Smooth muscle cell (in vitro differentiated cells): Measurements from ENCODE around the gene FAU. TPM values are rescaled to one million over a fixed set of nuclear protein-coding genes. Genes with fewer than 3 reads are reported as not detected.
A peak's percentile ranks its signal among the peaks of the same experiment; 100 is the strongest.

ENCODE experiments used
- DNase-seq: peaks from one replicate; lab custom pipeline; 2025; ENCODE audit not compliant: unreplicated experiment; lab: John Stamatoyannopoulos, UW
- H2AFZ ChIP-seq: fragments of 200-600 bp; sonication (generic); 2 replicates; pipeline ENCODE4 v1.6.0; 2016; ENCODE audit warnings: antibody characterized with exemption, low read depth, mild to moderate bottlenecking
- H3F3A ChIP-seq: fragments of 200-600 bp; sonication (generic); 2 replicates; pipeline ENCODE4 v1.6.0; 2017; ENCODE audit warnings: antibody characterized with exemption, low read depth
- H3K27ac ChIP-seq: fragments of 200-600 bp; sonication (generic); 2 replicates; pipeline ENCODE4 v1.5.1; 2016; ENCODE audit warnings: low read depth, mild to moderate bottlenecking
- H3K27me3 ChIP-seq: fragments of 200-600 bp; sonication (generic); 2 replicates; pipeline ENCODE4 v1.6.1; 2016; ENCODE audit warnings: low read depth, mild to moderate bottlenecking
- H3K36me3 ChIP-seq: fragments of 200-600 bp; sonication (generic); 2 replicates; pipeline ENCODE4 v1.5.1; 2016; ENCODE audit warnings: low read depth
- H3K4me1 ChIP-seq: fragments of 200-600 bp; sonication (generic); 2 replicates; pipeline ENCODE4 v1.5.1; 2016; ENCODE audit warnings: low read depth
- H3K4me2 ChIP-seq: fragments of 200-600 bp; sonication (generic); 2 replicates; pipeline ENCODE4 v1.6.0; 2016; ENCODE audit warnings: mild to moderate bottlenecking
- H3K4me3 ChIP-seq: fragments of 200-600 bp; sonication (generic); 2 replicates; pipeline ENCODE4 v1.5.1; 2016; ENCODE audit warnings: mild to moderate bottlenecking
- H3K79me2 ChIP-seq: fragments of 200-600 bp; sonication (generic); 2 replicates; pipeline ENCODE4 v1.6.0; 2016; ENCODE audit warnings: low read depth, mild to moderate bottlenecking
- H3K9ac ChIP-seq: fragments of 200-600 bp; sonication (generic); 2 replicates; pipeline ENCODE4 v1.6.0; 2016; ENCODE audit warnings: low read depth
- H3K9me3 ChIP-seq: fragments of 200-600 bp; sonication (generic); replicated peaks from 2 replicates; pipeline ENCODE4 v1.5.1; 2016; ENCODE audit warnings: low read depth
- H4K20me1 ChIP-seq: fragments of 200-600 bp; sonication (generic); 2 replicates; pipeline ENCODE4 v1.6.0; 2016; ENCODE audit warnings: low read depth
- WGBS: methylation state at CpG from one replicate; pipeline ENCODE4 v1.1.7; 2016; ENCODE audit warnings: low lambda C conversion rate; 5-methylcytosine and 5-hydroxymethylcytosine counted together
- polyA plus RNA-seq: library from polyadenylated mRNA; unstranded; fragments of >200 nt; fragmentation: Nextera tagmentation; extraction: Ambion mirVana; gene quantifications from 2 replicates; pipeline ENCODE4 v1.2.1, GENCODE V29; 2016
- total RNA-seq: library from RNA; depleted of rRNA; stranded (reverse); fragments of >200 nt; gene quantifications from 2 replicates; pipeline ENCODE4 v1.2.3, GENCODE V29; 2014
- TF ChIP-seq, protein P1 (sequence below): fragments of 200-600 bp; sonication (generic); IDR thresholded peaks from 2 replicates; pipeline ENCODE4 v1.5.1; 2017; ENCODE audit warnings: borderline replicate concordance, mild to moderate bottlenecking, antibody characterized with exemption; ENCODE audit not compliant: insufficient read depth, poor library complexity, severe bottlenecking

Gene FAU
- total and polyA plus RNA-seq, 2 experiments from 2014 or later = 509 to 537 TPM

GRCh38 chr11:65083134-65083833 is 38.6 kb downstream of the FAU start:
- no peaks in the 10 kb centered on the region for H3K9me3 ChIP-seq
- peaks cover 11% of the 10 kb centered on the region for H3K4me1 ChIP-seq
- H3K36me3 ChIP-seq = no peaks in the 10 kb centered on the region
- no peak for DNase-seq
- no peak overlapping the region for H3K27ac ChIP-seq
- H3K4me3 ChIP-seq = peak overlapping the region; percentile 81
- WGBS = 7% methylated on average over 12 of the region's 13 CpGs
- peak overlapping the region; percentile 94 for H3K9ac ChIP-seq
- H3F3A ChIP-seq = no peaks in the 10 kb centered on the region
- peak overlapping the region; percentile 82 for H3K4me2 ChIP-seq
- H2AFZ ChIP-seq = peak overlapping the region; percentile 92
- H4K20me1 ChIP-seq = no peaks in the 10 kb centered on the region
- TF ChIP-seq, protein P1, sequence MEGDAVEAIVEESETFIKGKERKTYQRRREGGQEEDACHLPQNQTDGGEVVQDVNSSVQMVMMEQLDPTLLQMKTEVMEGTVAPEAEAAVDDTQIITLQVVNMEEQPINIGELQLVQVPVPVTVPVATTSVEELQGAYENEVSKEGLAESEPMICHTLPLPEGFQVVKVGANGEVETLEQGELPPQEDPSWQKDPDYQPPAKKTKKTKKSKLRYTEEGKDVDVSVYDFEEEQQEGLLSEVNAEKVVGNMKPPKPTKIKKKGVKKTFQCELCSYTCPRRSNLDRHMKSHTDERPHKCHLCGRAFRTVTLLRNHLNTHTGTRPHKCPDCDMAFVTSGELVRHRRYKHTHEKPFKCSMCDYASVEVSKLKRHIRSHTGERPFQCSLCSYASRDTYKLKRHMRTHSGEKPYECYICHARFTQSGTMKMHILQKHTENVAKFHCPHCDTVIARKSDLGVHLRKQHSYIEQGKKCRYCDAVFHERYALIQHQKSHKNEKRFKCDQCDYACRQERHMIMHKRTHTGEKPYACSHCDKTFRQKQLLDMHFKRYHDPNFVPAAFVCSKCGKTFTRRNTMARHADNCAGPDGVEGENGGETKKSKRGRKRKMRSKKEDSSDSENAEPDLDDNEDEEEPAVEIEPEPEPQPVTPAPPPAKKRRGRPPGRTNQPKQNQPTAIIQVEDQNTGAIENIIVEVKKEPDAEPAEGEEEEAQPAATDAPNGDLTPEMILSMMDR = no peak
- H3K79me2 ChIP-seq = peaks cover 32% of the 10 kb centered on the region
- no peaks in the 10 kb centered on the region for H3K27me3 ChIP-seq

DNA sequence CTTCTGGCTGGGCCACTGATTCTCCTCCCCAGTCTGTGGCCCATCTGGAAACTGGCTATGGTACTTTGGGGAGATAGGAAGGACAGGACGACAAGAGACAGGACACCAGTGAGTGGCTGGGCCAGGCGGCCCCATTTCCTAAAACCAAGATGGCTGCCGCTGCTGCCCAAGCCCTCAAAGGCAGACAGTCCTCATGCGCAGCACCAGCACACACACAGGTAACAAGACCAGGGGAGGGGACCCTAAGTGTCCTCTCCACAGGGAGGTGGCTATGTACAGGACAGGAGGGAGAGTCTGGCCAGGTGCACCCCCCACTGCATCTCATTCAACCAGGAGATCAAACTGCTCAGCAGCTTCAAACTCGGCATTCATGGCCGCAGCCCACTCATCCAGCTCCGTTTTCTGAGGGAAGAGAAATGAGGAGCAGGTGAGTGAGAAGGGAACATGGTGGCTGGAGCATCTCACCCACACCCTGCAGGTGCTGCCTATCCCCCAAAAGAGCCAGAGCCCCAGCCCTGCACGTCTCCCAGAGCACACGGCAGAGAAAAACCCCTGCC is 43.1 kb downstream of the FAU start:
- H2AFZ ChIP-seq = no peak overlapping the region
- H3K79me2 ChIP-seq = peaks cover 19% of the 10 kb centered on the region
- H3K9ac ChIP-seq = no peak overlapping the region

DNA sequence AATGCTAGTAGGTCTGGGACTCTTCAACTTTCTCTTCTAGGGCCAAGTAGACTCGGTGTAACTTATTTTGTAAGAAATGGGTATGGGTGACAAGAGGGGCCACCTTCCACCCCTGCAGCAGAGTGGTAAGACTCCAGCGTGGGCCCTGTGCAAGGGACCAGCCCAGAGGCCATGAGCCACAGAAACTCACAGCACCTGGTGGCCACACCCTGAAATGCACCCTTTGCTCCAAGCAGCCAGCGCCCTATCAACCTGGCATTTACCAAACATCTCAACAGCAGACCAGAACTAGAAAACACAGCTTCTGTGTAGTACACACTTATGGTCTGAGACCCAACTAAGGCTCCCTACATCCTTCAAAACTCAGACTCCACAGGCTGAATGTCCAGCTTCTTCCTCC is 43.8 kb downstream of the FAU start:
- DNase-seq = no peak
- TF ChIP-seq, protein P1 = peak; percentile 42

More for the DNA sequence above, 43.1 kb downstream of the FAU start:
- peaks cover 8% of the 10 kb centered on the region for H3K4me1 ChIP-seq
- no peak for DNase-seq
- TF ChIP-seq, protein P1 = no peak
- H3K4me2 ChIP-seq = no peak overlapping the region
- H3K4me3 ChIP-seq = no peak overlapping the region
- no peaks in the 10 kb centered on the region for H3K9me3 ChIP-seq
- H3F3A ChIP-seq = no peaks in the 10 kb centered on the region
- H3K36me3 ChIP-seq = no peaks in the 10 kb centered on the region
- no peaks in the 10 kb centered on the region for H3K27me3 ChIP-seq
- WGBS = 95% methylated on average over 9 of the region's 9 CpGs
- no peaks in the 10 kb centered on the region for H4K20me1 ChIP-seq
- H3K27ac ChIP-seq = no peak overlapping the region

More for the DNA sequence above, 43.8 kb downstream of the FAU start:
- Histone ChIP-seq H3F3A (no peaks in the 10 kb centered on the region), H3K9ac (no peak overlapping the region), H3K4me3 (no peak overlapping the region), H3K4me2 (no peak overlapping the region), H3K27me3 (no peaks in the 10 kb centered on the region), H3K9me3 (no peaks in the 10 kb centered on the region), H4K20me1 (no peaks in the 10 kb centered on the region), H3K4me1 (peaks cover 7% of the 10 kb centered on the region), H2AFZ (no peak overlapping the region), H3K27ac (no peak overlapping the region), H3K36me3 (no peaks in the 10 kb centered on the region), H3K79me2 (peaks cover 15% of the 10 kb centered on the region)
- WGBS = 60% methylated on average over 3 of the region's 3 CpGs
